ENCODE measurements around the gene TXNDC12.

GRCh38 chr1:52055866-52056162, 823 bp upstream of the TXNDC12 start:
- TF ChIP-seq POLR2AphosphoS5 (IDR thresholded peaks at IDR 0.05; ENCODE audit: low read depth, low read length), result no peak
- no peak for TF ChIP-seq CTCF (IDR thresholded peaks at IDR 0.05)
- no peak for TF ChIP-seq TCF7L2 (IDR thresholded peaks at IDR 0.05; ENCODE audit: low read depth, low read length)
